ENCODE measurements around the gene RUNDC3A. TPM values are rescaled to one million over a fixed set of nuclear protein-coding genes. Genes with fewer than 3 reads are reported as not detected.

The RUNDC3A gene
- under 1 TPM in 1 of 4 donors, not detected in 3; 0.84 TPM for total RNA-seq

DNA sequence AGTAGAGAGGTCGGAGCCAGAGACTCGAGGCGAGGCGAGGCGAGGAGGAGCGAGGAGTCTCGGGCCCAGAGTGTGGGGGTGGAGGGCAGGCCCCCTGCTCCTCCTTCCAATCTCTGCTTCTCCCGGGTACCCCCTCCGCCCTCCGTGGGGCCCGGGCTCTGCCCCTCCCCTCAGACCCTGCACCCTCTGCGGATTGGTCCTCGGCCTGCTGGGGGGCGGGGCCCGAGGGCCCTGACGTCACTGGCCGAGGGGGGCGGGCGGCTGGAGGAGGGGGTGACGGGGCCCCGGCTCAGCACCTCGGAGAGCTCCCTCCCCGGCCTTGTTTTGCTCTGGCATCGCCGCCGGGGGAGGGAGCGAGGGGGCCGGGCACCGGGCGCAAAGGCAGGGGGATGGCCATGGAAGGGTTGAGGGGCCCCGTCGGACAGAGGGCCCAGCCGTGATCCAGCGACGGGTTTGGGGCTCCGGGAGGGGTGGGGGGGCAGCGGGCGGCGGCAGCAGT is at the start of gene RUNDC3A:
Gene RUNDC3A (plus strand): TSS at position 282 of the 499 bp plus-strand sequence. CDS start 232 bp downstream, outside the sequence.
- ATAC-seq (ENCODE audit: low FRiP score): peak; percentile 97
- peak; percentile 61 for DNase-seq (ENCODE audit: low spot score)
- TF ChIP-seq, protein P1, sequence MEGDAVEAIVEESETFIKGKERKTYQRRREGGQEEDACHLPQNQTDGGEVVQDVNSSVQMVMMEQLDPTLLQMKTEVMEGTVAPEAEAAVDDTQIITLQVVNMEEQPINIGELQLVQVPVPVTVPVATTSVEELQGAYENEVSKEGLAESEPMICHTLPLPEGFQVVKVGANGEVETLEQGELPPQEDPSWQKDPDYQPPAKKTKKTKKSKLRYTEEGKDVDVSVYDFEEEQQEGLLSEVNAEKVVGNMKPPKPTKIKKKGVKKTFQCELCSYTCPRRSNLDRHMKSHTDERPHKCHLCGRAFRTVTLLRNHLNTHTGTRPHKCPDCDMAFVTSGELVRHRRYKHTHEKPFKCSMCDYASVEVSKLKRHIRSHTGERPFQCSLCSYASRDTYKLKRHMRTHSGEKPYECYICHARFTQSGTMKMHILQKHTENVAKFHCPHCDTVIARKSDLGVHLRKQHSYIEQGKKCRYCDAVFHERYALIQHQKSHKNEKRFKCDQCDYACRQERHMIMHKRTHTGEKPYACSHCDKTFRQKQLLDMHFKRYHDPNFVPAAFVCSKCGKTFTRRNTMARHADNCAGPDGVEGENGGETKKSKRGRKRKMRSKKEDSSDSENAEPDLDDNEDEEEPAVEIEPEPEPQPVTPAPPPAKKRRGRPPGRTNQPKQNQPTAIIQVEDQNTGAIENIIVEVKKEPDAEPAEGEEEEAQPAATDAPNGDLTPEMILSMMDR (IDR thresholded peaks at IDR 0.05): no peak

DNA sequence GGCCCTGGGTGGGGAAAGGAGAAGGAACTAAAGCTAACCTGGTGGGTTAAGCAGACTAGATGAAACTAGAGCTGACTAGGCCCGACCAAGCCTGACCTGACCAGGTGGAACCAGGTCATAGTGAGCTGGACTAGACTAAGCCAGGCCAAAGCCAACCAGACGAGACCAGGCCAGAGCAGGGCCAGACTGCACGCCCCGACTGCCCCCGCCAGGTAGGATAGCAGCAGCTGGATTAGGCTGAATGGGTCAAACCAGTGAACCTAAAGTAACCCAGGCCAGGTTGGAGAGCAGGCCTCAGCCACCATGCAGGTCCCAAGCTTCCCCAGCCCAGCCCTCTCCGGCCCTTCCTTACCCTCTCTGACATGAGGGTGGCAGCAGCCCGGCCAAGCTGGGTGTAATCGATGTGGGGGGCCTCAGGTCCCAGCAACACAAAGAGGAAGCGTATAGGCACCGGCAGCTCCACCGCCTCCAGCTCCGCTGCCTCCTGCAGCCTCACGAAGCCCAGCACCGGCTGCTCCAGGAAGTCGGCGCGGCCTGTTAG is 49.5 kb upstream of the RUNDC3A start:
- DNase-seq (ENCODE audit: low spot score): no peak
- TF ChIP-seq, protein P1 (IDR thresholded peaks at IDR 0.05): no peak
- ATAC-seq (ENCODE audit: low FRiP score): no peak

DNA sequence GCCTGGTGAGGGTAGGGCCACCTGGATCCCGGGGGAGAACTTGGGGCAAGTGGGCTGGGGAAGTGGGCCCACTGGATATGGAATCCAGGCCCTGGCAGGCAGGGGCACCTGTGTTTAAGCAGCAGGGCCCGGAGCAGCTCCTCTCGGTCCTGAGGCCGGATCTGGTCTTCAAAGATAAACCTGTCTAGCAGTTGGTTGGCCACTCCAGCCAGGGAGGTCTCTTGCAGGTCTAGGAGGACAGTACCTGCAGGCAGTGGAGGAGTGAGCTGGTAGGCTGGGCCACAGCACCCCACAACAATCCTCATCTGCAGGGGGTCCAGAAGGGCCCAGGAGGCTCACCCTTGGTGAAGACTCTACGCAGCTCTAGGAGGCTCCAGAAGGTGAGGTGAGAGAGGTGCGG is 48.1 kb upstream of the RUNDC3A start:
- DNase-seq (ENCODE audit: low spot score) (no peak), ATAC-seq (ENCODE audit: low FRiP score) (no peak)
- TF ChIP-seq, protein P1 (IDR thresholded peaks at IDR 0.05): no peak

GRCh38 chr17:44262654-44263225 is 45.7 kb upstream of the RUNDC3A start:
- DNase-seq (ENCODE audit: low spot score) (no peak), ATAC-seq (ENCODE audit: low FRiP score) (no peak)
- TF ChIP-seq, protein P1 (IDR thresholded peaks at IDR 0.05): no peak

GRCh38 chr17:44263345-44263902 is 45.0 kb upstream of the RUNDC3A start:
- DNase-seq (ENCODE audit: low spot score): no peak
- TF ChIP-seq, protein P1 (IDR thresholded peaks at IDR 0.05): no peak
- no peak for ATAC-seq (ENCODE audit: low FRiP score)

DNA sequence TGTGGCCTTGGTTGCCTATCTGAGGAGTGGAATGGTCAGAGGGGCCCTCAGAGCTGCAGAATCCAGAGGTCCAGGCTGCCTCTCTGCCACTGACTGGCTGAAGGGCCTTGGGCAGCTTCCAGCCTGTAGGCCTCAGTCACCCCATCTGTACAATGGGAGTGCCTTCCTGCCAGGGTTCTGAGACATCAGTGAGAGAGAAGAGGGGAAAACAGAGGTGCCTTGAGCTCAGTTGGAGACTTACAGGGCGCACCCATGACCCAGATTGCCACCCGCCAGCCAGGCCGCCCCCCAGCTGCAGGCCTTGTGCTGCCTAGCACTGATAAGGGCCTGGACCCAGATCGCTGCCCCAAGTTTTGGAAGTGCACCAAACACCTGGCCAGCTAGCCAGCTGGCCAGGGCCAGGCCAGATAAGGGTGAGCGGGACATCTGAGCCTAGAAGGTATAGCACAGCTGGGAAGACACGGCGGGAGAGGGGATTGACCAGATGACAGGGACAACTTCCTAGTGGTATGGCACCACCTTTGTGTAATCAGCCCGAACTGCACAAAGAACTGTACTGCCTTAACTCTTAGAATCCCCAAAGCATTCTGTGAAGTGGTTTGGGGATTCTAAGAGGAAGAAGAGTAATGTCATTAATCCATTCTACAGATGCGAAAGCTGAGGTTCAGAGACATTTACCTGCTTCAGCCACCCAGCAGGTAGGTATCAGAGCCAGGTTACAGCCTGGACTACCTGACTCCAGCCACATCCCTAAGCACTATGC is 41.8 kb upstream of the RUNDC3A start:
- TF ChIP-seq, protein P1 (IDR thresholded peaks at IDR 0.05): no peak
- no peak for ATAC-seq (ENCODE audit: low FRiP score)
- no peak for DNase-seq (ENCODE audit: low spot score)
